ENCODE measurements around the gene PTPRG.
A peak's percentile ranks its signal among the peaks of the same experiment; 100 is the strongest.

PTPRG gene

GRCh38 chr3:62252438-62253157, 691.2 kb downstream of the PTPRG start:
- no peak for DNase-seq

DNA sequence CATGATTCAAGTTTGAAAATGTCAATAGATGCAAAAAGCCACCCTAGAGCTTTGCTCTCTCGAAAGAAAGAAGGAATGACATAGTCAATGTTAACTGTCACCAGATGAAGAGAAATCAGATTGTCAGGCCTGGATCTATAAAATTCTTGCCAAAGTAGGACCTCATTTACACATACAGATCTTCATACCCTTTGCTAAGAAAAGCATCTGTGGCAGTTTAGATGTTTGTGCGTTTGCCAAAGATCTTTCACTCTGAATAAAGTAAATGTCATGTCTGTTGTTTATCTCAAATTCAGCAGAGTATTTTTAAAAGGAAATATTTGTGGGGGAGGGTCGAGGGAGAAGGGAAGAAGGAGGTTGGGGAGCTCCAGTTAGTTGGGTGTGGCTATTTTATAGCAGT, 692.6 kb downstream of the PTPRG start:
- no peak for DNase-seq

GRCh38 chr3:62255758-62256157, 694.4 kb downstream of the PTPRG start:
- no peak for DNase-seq

GRCh38 chr3:62259924-62260323, 698.6 kb downstream of the PTPRG start:
- no peak for DNase-seq

DNA sequence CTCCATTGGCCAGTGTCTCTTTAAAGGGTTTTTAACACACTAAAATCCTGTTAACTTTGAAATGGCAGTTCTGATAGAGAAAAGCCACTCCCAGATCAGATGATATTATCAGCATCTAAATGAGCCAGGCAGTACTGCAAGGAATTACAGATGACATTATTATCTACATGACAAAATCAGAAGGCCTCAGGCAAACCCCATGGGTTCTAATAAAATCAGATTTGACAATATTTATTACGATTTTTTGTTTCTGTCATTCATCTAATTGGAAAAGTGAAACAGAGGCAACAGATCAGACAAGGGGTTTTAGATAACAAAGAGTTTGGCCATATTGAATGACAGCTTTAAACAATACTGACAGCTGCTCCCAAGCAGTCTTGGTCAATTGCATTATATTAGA, 699.3 kb downstream of the PTPRG start:
- no peak for DNase-seq

DNA sequence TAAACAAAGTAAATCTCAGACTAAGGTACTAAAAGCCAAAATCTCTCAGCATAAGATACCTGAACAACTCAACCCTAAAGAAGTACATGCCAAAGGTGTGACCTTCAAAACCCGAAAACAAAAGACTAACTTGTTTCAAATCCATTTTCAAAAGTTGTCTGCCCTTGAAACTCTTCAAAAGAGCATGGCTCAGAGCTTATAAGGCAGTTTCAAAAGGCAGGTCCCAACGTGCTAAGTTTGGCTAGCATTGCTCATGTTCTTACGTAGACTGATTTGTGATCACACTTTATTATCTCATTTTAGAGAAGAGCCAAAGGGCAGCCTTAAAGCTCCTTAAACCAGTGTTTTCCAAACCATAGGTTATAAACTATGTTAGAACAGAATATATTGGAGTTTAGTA, 699.8 kb downstream of the PTPRG start:
- DNase-seq, result no peak

- no peak for DNase-seq
These were observed 700.4 kb downstream of the PTPRG start for GRCh38 chr3:62261736-62262135.

DNA sequence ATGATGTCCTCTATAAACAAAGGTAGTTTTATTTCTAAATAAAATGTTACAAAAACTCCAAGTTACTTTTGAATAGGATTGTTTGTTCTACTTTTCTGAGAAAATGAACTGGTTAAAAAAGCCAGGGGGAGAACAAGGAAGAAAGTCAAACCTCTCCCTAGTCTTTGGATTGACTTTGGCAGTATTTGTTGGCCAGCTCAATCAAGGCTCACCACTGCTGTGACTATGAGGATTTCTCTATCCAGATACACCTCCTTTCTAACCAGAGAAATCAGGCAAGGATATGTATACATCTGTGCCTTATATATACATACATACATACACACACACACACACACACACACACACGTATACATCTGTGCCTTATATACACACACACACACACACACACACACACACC, 704.2 kb downstream of the PTPRG start:
- no peak for DNase-seq

- no peak for DNase-seq
These were observed 705.4 kb downstream of the PTPRG start for GRCh38 chr3:62266668-62267283.

- DNase-seq, result no peak
These were observed 715.3 kb downstream of the PTPRG start for GRCh38 chr3:62276658-62277180.

DNA sequence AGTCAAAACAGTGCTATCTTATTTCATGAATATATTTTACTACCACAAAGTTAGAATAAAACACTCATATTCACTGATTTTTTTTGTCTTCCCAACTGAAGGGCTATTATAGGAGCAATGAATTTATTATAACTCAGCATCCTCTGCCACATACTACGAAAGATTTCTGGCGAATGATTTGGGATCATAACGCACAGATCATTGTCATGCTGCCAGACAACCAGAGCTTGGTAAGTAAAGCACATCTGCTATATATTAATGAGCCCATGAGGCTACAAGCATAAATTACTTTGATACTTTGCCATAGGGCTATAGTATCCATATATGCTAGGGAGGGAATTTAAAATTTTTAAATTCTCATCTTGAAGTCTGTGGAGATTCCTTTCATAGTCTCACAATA, 716.1 kb downstream of the PTPRG start:
- no peak for DNase-seq

DNA sequence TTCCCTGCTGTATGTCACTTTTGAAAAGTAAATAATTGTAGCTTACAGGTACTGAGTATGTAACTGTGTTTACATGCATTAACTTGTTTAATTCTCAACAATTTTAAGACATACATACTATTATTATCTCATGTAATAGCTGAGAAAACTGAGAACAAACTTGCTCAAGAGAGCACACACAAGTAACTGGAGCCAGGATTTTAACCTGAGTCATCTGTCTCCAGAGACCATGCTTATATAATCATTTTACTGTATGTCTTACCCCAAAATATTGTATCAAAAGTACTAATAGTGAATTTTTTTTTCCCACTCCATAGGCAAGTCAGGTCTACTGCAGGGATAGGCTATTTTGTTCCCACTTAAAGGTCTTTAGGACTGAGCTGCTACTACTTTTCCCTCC, 716.6 kb downstream of the PTPRG start:
- DNase-seq, result no peak

DNA sequence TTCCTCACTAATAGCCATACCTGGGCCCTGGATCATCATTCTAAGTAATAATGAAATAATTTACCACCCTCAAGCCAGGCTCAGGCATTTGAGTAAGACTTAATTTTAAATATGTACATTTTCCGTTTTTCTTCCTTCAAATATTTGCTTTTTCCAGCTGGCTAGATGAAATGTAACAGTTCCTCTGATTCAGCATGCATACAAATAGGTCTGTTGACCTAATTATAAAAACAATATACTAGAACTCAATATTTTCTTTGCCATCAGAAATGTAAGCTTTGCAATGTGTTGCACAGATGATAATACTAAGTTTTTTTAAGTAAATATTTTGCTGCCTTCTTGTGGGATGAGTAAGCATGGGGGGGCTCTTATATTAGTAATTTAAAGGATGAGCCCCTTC, 720.4 kb downstream of the PTPRG start:
- DNase-seq, result no peak

- DNase-seq, result no peak
These were observed 723.1 kb downstream of the PTPRG start for GRCh38 chr3:62284442-62284841.

DNA sequence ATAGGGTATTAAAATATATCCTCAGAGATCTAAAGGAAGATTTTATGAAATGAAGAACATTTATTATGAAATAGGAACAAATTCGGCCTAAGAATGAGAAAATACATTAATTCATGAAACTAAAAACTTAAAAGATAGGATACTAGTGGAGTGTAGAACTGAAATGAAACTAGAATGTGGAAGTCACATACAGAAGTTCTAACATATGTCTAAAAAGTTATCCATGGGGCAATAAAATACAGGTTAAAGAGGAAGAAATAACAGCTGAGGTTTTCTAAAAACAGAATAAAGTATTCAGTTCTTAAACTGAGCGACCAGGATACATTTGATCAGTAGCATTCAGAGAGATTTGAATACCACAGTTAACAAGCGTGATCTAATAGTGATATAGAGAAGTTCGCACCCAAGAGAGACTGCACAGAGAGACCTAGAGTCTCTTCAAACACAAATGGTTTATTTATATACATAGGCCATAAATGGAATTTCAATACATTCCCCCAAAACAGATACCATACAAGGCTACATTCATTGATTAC, 726.1 kb downstream of the PTPRG start:
- DNase-seq, result no peak

- no peak for DNase-seq
These were observed 728.6 kb downstream of the PTPRG start for GRCh38 chr3:62289922-62290321.

DNA sequence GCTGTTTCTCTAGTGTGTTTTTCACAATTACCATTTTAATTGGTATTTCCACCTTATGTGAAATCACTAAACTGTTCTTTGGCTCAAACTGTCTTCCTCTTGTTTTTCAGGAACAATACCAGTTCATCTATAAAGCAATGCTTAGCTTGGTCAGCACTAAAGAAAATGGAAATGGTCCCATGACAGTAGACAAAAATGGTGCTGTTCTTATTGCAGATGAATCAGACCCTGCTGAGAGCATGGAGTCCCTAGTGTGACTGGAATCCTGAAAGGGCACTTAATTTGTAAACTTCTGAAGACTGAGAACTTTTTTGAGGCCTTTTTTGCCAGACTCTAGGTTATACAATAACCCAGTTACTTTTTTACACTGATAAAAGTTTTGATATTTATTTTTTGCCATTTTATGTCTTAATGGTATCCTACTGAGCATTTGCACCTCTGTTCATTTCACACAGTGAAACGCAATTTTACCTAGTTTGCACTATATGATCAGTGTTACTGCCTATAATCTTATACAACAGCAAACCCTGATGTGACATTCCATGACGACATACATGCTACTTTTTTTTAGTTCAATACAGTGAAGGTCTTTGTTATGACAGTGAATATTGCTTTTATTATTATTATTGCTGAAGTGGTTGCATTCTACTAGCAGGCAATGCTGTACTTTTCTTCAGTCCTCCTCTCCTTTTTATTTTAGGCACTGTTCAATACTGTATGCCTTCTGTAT, 731.8 kb downstream of the PTPRG start:
- DNase-seq, result no peak

DNA sequence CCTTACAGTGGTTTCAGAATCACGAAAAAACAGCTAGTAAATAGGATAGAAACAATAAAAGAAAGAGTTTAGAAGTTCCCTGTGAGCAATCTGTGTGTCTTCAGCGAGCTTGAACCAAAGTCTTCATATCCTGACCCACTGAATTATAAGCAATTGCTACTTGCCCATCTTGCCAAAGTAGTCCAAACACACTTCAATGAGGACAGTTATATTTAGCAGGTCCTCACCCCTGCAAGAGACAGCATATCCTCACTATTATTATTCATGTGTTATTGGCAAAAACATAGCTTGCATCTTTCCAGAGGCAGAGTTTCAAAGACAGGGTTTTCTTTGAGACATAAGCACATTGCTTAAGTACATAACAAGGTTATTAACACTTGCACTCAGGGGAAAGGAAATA, 734.2 kb downstream of the PTPRG start:
- DNase-seq, result no peak

GRCh38 chr3:62300617-62301016, 739.2 kb downstream of the PTPRG start:
- no peak for DNase-seq

DNA sequence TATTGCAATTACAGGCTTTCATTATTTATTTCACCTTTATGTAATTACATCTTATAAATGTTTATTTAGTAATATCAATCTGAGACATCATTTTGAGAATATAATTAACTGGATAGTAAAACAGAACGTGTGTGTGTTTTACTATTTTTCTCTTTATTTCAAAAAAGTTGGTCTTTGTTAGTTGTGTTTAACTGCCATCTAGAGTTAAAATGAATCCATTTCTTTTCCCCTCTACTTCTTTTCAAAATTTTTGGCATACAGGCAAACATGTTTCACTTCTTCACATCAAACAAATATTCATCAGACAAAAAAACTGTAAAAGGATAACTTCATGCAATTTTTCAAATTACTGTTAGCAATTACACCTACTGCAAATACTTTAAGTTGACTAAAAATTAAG, 750.8 kb downstream of the PTPRG start:
- DNase-seq, result no peak

GRCh38 chr3:62316525-62316924, 755.2 kb downstream of the PTPRG start:
- no peak for DNase-seq

GRCh38 chr3:62318365-62318751, 757.0 kb downstream of the PTPRG start:
- DNase-seq, result no peak

DNA sequence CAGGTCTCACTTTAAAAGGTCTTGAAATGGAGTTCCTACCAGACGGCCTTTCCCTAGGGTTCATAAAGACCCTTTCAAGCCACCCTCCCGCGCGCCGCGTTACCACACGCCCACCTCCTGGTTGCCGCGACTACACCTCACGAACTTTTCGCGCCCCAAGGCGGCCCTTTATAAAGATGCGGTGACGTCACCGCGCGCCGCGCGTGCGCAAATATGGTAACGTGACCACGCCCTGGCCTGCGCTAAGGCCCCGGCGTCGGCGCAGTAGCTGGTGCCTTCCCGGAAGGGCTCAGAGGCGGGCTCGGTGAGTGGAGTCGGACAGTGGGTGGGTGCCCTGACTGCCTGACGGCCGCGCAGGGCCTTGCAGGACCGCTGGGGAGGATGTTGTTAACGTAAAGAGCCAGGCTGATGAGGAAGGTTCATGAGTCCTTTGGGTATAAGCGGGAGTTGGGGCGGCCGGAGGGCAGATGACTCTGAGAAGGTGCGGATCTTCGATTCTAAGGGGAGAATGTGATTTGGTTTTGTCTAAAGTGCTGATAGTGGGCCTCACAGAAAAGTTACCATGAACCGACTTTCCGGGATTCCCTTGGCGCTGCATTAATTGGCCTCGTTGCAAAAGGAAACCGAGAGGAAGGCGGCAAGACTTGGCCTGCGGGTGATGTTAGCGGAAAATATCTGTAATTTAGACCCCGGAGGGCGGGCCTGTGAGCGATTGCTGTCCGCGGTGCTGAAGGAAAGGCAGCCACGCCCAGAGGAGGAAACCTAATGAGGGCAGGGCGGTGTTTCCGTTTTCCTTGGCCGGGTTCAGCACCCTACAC, 757.6 kb downstream of the PTPRG start:
- peak; percentile 86 for DNase-seq
